Neural progenitor cell (in vitro differentiated cells): Measurements from ENCODE around the gene DBR1.

Experiments
- CTCF ChIP-seq: fragments of 200-600 bp; sonication (generic); IDR thresholded peaks from 2 replicates; pipeline ENCODE4 v1.5.1; 2017; ENCODE audit warnings: antibody characterized with exemption, mild to moderate bottlenecking
- EZH2 ChIP-seq: fragments of 200-600 bp; sonication (generic); IDR thresholded peaks from 2 replicates; pipeline ENCODE4 v1.6.1; 2017; ENCODE audit warnings: antibody characterized with exemption, mild to moderate bottlenecking, moderate library complexity

- TF ChIP-seq CTCF (no peak), EZH2 (no peak)
Observed at GRCh38 chr3:138222942-138223287, 48.2 kb upstream of the DBR1 start.
